ENCODE results near the gene CPSF4L.

CPSF4L gene

GRCh38 chr17:73200476-73200875 lies 61.2 kb downstream of the CPSF4L start:
- H3K4me3 ChIP-seq (ENCODE audit: low read depth, low read length), result no peak overlapping the region
- no peak for TF ChIP-seq CTCF (IDR thresholded peaks at IDR 0.05; ENCODE audit: borderline replicate concordance, insufficient read depth, low read depth, low read length)

- TF ChIP-seq CTCF (IDR thresholded peaks at IDR 0.05; ENCODE audit: borderline replicate concordance, insufficient read depth, low read depth, low read length), result no peak
- H3K4me3 ChIP-seq (ENCODE audit: low read depth, low read length), result no peak overlapping the region
Measured at GRCh38 chr17:73199751-73200317, 61.8 kb downstream of the CPSF4L start.

- TF ChIP-seq CTCF (IDR thresholded peaks at IDR 0.05; ENCODE audit: borderline replicate concordance, insufficient read depth, low read depth, low read length), result no peak
- H3K4me3 ChIP-seq (ENCODE audit: low read depth, low read length), result no peak overlapping the region
Measured at GRCh38 chr17:73198930-73199260, 62.8 kb downstream of the CPSF4L start.

All from GM12875 (cell line).